GM18861 (cell line): ENCODE results near the gene GFPT1.

Source experiments
- ATAC-seq: cut with Tn5 transposase; IDR thresholded peaks from one replicate; pipeline ENCODE4 v1.9.1; 2021; ENCODE audit not compliant: unreplicated experiment

Gene GFPT1

DNA sequence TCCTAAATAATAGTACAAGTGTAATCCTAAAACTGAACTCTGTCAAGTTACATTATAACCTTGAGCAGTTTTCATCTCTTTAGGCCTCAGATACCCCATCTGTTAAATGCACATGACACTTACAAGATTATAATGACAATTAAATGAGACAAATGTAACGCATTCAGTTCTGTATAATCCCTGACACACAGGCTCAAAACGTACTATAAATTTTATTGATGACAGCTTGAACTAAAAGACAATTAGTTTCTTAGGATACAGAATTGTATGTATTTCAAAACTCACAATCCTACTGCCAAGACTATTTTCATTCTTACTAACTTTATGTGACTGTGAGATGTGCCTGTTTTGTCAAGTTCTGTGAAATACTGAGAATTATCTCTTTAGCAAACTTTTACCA lies 56.2 kb downstream of the GFPT1 start:
- no peak for ATAC-seq

DNA sequence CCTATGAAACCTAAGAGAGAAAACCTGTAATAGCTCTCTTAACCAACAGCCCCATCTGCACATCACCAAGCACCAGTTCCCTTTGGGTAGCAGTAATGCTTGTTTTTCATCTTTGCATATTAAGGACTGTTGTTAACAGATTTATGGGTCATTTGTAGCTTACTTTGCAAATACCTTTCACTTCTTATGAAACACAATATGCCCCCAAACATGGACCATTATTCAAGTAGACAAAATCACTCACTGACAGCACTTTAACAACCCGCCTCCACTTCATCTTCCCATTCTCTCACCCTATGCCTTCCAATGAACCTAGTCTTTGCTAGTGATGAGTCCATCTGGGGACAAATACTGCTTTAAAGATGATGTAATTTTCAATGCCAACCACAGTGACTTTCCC lies 64.4 kb downstream of the GFPT1 start:
- ATAC-seq, result no peak

DNA sequence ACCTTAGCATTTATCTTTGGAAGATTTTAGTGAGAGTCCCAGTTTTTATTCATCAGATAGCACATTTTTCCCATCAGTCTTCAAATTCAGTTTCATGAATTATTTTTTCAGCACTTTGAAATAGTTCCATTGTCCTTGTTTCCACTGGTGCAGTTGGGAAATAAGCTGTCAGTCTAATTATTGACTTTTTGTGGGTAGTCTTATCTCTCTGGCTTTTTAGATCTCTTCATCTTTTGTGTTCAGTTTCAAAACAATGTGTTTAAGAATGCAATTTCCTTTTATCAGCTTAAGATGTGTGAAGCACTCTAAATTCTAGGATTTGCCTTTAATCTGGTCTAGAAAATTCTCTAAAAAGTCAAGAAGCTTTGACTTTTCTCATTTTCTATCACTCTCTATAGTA lies 70.5 kb downstream of the GFPT1 start:
- no peak for ATAC-seq

DNA sequence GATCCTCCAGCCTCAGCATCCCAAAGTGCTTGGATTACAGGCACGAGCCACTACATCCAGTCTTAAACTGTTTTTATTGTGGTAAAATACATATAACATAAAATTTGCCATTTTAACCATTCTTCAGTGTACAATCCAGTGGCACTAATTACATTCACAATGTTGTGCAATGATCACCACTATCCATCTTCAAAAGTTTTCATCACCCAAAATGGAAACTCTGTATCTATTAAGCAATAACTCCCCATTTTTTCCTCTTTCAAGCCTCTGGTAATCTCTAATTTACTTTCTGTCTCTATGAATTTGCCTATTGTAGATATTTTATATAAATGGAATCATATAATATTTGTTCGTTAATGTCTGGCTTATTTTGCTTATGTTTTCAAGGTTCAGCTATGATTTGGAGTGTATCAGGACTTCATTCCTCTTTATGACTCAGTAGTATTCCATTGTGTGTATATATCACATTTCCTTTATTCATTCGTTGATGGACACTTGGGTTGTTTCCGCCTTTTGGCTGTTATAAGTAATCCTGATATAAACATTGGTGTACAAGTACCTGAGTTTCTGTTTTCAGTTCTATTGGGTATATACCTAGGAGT lies 71.8 kb downstream of the GFPT1 start:
- ATAC-seq, result no peak

DNA sequence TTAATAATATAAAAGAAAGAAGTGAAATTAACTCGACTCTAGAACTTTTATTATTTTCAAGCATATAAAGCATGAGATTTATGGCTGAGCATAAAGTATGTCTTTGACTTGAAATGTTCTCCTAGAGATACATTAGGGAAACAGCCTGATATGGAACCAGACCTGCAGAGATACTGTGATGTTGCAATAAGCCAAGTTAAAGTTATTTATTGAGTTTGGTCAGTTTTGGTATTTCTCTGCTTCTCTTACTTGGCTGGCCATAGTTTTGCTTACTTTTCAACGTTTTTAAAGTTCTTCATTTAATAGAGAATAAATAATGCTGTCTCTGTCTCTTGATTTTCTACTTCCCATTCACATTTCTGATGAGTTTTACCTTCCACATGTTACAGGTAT lies 76.0 kb downstream of the GFPT1 start:
- no peak for ATAC-seq

DNA sequence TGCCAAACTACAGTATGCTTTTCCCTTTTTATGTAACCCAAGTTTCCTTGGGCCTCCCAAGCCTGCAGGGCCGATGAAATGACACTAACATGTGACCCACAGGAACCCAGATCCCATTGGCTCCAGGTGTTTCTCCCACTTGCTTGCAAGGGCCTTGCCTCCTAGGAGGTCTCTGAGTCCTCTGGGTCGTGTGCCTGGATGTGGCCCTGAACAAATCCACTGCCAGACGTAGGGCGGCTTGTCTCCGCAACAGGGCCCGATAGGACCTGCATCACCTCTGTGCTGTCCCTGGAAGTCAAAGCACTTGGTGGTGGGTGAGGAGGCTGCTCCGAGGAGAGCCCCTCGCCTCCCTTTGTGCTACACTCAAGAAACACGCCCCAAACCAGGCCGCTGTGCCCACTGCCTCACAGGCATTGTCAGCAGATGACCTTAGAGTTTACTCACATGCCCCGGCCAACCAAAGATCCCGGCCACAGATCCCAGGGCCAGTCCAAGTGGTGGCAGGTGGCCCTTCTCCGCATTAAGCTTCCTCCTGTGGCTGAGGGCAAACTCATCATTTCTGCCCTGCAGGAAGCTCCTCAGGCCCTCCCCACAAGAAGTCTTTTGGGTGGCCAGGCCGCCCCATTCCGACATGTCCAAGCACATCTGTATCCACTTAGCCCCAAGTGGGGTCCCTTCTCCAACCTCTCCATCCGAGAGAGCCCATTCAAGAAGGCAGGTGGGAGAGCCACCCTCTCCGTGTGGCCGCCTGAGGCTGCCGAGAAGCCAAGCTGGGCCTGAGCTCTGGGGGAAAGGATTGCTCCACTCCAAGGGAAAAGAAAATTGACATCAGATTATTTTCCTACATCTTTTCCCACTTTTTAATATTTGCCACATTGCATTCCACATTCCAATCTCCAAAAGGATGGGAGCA lies 76.7 kb downstream of the GFPT1 start:
- ATAC-seq, result no peak

DNA sequence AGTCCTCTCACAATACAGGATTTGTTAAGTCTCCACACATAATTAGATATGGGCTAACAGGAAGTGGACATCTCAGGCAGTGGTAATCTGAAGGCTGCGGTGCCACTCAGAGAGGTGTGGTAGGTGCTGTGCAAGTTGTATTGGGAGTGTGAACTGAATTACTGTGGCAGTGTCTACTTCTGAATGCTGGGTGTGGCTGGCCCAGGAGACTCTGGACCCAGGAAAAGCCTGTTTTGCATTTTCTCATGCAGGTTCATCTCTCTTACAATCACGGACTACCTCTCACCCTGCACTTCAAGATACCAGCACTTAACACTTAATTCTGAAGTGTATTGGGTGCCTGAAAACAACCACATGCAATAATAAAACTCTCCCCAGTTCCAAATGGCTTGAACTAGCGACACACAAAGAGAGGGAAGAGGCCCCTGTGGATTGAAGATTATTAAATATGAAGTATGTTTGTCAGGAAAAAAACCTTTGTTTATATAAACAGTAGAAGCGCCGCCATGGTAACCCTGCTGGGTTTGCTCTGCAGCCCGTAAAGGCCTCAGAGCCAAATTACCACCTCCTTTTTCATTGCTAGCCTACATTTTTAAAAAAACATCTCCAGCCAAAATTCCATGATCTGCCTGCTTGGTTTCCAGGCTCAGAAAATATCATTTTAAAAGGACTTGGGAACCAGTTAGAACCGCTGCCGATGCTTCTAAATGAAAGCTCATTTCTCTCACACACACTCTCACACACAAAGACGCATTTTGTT lies 77.5 kb downstream of the GFPT1 start:
- no peak for ATAC-seq

DNA sequence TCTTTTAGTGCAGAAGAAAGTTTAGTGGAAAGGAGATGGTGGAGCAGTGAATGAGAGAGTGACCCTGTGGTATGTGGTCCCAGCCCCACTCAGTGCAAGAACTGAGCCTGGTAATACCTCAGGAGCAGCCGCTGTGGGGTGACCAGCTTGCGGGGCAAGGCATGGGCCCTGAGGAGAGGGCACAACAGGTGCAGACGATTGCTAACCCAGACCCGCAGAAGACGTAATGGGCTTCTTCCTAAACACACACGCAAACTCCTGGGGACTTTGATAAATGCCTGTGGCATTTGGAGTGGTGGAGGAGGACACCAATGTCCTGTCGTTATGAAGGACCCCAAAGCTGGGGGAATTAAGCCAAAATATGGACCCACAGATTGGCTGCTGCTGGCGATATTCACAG lies 78.7 kb downstream of the GFPT1 start:
- ATAC-seq, result no peak

DNA sequence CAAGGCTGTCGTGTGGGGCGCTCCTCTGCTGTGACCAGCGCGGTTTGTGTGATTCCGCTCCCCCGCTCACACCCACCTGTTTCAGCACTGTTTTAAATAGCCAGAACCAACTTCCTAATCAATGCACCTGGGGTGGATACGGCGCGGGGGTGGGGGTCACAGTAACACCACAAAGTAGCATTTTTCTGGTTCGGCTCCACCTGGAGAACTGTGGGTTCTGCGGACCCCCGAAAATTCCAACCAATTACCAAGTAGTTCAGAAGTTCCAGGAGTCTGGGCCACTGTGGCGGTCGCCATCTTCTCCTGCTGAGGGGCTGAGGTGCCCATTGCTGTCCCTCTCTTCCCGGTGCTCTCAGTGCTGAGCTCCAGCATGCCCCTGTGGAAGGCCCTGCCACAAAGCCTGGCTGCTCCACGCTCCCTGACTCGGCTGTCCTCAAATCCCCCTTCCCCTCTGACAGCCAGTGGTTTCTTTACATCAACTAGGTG lies 79.4 kb downstream of the GFPT1 start:
- ATAC-seq, result no peak

DNA sequence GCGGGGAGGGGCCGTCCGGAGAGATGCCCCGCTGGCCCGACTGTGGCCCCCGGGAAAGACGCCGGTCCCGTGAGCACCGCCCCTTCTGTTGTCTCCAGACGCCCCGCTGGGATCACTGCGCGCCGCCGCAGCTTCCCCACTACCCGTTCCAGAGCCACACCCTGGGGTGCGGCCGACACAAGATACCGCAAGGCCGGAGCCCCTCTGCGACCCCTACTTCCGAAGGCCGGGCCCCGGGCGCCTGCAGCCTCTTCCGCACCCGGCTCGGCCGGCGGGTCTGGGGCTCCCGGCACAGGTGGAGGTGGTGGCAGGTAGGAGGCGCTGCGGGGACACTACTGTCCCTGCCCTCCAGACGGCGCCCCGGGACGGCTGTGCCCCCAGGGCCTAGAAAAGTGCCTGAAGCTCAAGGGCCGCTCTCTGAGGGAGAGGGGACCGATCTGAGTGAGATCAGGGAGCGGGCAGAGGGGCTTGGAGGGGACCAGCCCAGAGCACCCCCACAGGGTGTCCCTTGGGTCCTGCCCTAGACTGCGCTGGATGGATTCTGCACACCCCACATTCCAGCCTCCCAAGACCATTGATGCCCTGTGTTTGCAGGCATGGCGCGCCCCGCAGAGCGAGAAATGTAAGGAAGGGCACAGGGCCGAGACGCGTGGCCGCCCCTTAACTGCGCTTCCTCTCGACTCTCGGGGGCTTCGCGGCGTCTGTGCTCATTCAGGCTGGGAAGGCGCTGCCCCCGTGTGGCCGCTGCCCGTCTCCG lies 80.0 kb downstream of the GFPT1 start:
- peak; percentile 82 for ATAC-seq

DNA sequence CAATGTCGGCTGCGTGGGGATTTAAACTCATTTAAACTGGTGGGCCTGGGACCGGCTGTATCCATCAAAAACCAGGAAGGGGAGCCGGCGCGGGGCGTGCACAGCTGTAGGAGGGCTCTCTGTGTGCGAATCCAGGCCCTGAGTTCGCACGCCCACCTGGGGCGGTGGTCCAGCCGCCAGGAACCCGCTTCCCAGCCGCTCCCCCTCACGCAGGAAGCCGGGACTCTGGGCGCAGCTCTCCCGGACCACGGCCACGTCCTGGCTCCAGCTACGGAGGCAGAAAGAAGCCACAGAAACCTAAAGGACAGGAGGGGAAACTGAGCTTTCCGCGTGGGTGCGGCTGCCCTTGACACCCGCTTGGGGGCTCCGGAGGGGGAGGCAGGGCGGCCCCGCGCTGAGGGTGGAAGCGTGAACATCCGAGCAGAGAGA lies 80.6 kb downstream of the GFPT1 start:
- no peak for ATAC-seq

DNA sequence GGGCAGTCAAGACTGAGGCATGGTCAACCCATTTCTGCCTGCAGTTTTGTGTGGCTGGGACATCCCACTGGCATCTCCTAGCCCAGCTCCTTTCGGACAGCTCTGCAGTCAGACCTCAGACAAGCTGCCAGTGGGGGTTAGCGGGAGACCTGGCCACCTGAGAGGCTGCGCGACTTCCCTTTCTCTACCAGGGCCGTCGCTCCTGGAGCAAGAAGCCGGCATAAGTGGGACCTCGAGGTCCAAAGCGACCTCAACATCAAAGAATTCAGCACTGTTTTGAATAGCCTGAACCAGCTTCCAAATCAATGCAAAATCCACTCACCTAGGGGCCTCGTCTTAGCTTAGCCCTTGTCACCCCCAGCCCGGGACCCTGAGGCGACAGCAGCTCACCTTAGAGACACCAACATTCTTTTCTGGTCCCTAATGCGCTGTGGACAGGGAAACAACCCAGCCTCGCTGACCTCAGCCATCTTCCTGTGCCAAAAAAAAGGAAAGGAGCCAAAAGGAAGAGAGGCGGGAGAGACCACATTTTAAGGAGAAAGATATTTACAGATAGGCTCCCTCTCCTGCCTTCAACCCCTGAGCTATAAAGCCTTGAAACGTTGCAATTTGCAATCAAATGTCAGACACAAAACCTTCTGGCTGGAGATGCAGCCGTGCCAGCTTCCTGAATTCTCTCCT lies 81.2 kb downstream of the GFPT1 start:
- ATAC-seq, result no peak

DNA sequence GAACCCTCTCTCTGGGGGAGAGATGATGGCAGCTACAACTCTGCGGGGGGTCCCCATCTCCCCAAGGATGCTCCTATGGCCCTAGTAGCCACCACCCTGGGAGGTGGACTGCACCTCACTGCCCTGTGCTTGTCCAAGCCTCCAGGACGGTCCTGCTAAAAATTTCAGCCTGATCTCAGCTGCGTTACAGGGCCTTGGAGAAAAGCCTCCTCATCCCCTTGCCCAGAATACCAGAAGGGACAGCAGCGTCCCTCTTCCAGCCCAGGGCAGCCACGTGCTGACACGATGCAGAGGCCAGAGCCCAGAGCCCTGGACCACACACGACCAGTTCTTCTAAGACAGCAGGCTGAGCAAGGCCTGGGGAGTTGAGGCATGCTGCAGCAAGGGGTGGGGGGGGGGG lies 81.9 kb downstream of the GFPT1 start:
- ATAC-seq, result no peak

DNA sequence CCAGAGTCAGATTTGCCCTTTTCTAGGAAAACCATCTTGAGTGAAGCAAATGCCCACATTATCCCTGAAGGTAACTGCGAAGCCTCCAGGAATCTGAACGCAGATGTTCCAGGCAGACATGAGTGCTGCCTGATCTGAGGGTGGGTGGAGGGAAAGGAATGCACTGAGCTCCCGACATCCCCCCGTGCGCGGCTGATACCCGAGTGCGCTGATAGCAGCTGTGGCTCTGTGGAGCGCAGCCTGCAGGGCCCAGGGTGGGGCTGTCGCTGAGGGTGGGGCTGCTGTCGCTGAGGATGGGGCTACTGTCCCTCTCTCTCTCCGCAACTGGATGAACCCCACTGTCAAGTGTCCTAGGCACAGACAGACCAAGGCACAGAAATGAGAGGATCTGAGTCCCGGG lies 82.4 kb downstream of the GFPT1 start:
- no peak for ATAC-seq

DNA sequence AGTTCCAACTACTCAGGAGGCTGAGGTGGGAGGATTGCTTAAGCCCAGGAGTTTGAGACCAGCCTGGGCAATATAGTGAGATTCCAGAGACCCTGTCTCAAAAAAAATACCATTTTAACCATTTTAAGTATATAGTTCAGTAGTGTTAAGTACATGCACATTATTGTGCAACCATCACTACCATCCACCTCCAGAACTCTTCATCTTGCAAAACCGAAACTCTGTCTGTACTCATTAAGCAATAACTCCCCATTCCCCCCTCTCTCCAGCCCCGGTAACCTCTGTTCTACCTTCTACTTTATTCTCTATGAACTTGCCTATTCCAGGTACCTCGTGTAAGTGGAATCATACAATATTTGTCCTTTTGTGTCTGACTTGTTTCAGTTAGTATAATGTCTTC lies 86.4 kb downstream of the GFPT1 start:
- ATAC-seq, result no peak

DNA sequence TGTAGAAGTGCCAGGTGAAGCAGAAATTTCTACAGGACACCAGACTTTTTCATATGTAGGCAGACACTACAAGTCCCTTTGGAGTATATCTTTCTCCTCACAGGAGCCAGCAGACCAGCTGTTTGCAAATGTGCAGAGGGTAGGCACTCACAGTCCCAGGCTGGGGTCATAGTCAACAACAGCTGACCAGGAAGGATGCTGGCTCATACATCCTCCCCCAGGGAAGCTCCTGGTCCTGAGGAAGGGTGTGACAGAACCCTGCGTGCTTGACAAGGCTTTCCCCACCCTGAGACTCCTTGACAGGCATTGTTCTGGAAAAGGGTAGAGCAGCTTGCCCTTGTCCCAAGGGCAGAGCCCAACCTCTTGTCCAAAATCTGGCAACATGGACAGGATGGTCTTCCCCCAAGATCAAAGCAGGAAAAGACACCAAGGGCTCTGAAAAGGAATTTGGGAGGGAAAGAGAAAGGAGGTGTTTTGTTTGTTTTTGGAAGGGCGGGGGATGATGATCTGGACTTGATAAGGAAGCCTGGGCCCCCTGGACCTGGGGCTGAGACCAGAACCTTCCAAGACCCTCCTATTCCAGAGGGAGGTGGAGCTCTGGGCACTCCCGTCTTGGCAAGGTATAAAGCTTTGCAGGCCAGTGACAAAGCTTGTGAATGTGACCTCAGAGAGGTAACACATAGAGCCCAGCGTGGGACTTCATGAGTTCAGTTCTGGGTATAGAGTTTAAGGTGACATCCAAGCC lies 87.1 kb downstream of the GFPT1 start:
- no peak for ATAC-seq

DNA sequence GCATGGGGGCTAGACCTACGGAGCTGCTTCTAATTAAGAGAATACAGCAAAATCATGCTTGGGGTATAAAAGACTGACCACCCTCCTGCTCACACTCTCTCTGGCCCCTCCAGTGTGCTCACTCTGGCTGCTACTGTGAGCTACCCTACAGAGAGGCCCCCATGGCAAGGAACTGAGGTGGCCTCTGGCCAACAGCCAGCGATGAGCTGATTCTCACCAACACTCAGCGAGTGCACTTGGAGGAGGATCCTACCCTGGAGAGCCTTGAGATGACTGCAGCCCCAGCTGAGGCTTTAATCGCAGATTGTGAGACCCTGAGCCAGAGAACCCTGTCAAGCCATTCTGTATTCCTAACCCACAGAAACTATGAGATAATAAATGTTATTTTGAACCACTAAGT lies 88.2 kb downstream of the GFPT1 start:
- no peak for ATAC-seq

DNA sequence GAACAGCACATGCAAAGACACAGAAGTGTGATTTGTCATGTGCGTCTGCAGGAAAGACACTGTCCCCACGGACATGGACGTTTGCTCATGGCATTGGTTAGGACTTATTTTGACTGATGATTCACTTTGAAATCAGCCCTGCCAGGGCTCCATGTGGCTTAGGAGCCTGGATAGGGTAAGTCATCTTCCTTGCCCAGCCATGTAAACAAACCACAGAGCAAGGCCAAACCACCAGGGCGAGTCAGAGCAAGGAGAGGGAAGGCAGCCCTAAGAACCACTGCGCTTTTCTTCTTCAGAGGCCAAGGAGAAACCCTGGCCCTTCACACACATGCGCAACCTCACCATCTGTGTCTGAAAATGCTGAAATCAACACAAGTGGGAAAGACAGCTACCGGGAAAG lies 88.8 kb downstream of the GFPT1 start:
- no peak for ATAC-seq

DNA sequence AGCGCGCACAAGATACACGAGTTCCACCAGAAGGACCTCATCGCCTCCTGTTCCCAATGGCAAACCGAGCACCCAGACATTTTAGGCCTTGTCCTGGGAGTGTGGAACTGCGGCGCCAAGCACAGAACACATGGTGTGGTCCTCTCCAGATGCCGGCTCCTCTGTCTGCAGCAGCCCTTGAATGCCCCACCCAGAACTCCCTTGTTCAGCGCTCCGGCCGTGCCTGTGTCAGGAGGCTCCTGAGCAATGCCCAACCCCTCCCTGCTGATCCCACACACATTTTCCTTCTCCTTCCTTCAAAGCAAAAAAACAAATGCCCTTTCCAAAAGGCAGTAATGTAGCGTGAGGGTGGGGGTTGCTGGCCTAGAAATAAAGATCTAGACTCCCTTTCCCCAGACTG lies 89.8 kb downstream of the GFPT1 start:
- no peak for ATAC-seq

DNA sequence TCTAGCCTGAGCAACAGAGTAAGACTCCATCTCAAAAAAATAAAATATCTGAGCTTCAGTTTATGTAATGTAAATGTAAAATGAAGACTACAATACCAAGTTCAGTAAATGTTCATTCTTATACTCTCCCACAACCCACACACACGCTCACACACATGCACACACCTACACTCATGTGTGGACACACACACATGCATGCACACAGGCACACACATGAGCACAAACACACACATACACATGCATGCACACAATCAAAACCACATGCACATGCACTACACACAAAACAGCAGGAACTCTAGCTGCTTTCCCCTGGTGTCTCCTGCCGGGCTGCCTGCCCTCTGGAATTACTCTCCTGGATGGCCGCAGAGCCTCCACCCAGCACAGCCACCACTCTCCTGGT lies 90.6 kb downstream of the GFPT1 start:
- no peak for ATAC-seq
